Chondrocyte (in vitro differentiated cells): Measurements from ENCODE around the gene MEIS2. TPM values are rescaled to one million over a fixed set of nuclear protein-coding genes. Genes with fewer than 3 reads are reported as not detected.

ENCODE experiments used
- DNase-seq: peaks from one replicate; pipeline ENCODE4 v3.0.0; 2021; ENCODE audit warnings: mixed read lengths, low spot score
- H3K27ac Mint-ChIP-seq: one replicate; pipeline ENCODE4 v1.8.0; 2021; ENCODE audit warnings: mild to moderate bottlenecking, moderate library complexity, mixed read lengths; ENCODE audit not compliant: unreplicated experiment
- H3K27me3 Mint-ChIP-seq: 2 replicates; pipeline ENCODE4 v1.8.0; 2021; ENCODE audit warnings: low read depth, mixed read lengths
- H3K36me3 Mint-ChIP-seq: 2 replicates; pipeline ENCODE4 v1.8.0; 2021; ENCODE audit warnings: low read depth, mixed read lengths
- H3K4me1 Mint-ChIP-seq: 2 replicates; pipeline ENCODE4 v1.8.0; 2021; ENCODE audit warnings: low read depth, mild to moderate bottlenecking, mixed read lengths
- H3K4me3 Mint-ChIP-seq: one replicate; pipeline ENCODE4 v1.8.0; 2021; ENCODE audit warnings: mild to moderate bottlenecking, moderate library complexity, mixed read lengths; ENCODE audit not compliant: unreplicated experiment
- H3K9me3 Mint-ChIP-seq: 2 replicates; pipeline ENCODE4 v1.8.0; 2021; ENCODE audit warnings: low read depth, mixed read lengths
- CTCF ChIP-seq: fragments of 200-600 bp; sonication (generic); IDR thresholded peaks from 2 replicates; pipeline ENCODE4 v1.5.0; 2021; ENCODE audit warnings: antibody characterized with exemption, mild to moderate bottlenecking, moderate library complexity
- total RNA-seq: library from RNA; stranded (reverse); gene quantifications from 3 replicates; pipeline ENCODE4 v1.2.1, GENCODE V29; 2021

MEIS2 gene
- total RNA-seq, 1 donor from 2014 or later = 28.3 TPM

GRCh38 chr15:36877796-36878683, 222.3 kb downstream of the MEIS2 start:
- peaks cover 23% of the 10 kb centered on the region for H3K4me1 Mint-ChIP-seq
- peak overlapping the region; percentile 44 for H3K4me3 Mint-ChIP-seq
- no peaks in the 10 kb centered on the region for H3K9me3 Mint-ChIP-seq
- DNase-seq = no peak
- peak overlapping the region; percentile 54 for H3K27ac Mint-ChIP-seq
- peaks cover 59% of the 10 kb centered on the region for H3K27me3 Mint-ChIP-seq
- H3K36me3 Mint-ChIP-seq = peaks cover 4% of the 10 kb centered on the region
- TF ChIP-seq CTCF = no peak

- peaks cover 16% of the 10 kb centered on the region for H3K4me1 Mint-ChIP-seq
- H3K27me3 Mint-ChIP-seq = peaks cover 51% of the 10 kb centered on the region
- DNase-seq = no peak
- no peak for TF ChIP-seq CTCF
- no peaks in the 10 kb centered on the region for H3K9me3 Mint-ChIP-seq
- H3K36me3 Mint-ChIP-seq = peaks cover 3% of the 10 kb centered on the region
- H3K4me3 Mint-ChIP-seq = no peak overlapping the region
- no peak overlapping the region for H3K27ac Mint-ChIP-seq
These were observed 223.1 kb downstream of the MEIS2 start for GRCh38 chr15:36877294-36877693.

GRCh38 chr15:36875740-36876334, 224.5 kb downstream of the MEIS2 start:
- Mint-ChIP-seq H3K36me3 (peaks cover 3% of the 10 kb centered on the region), H3K4me1 (peaks cover 15% of the 10 kb centered on the region), H3K27ac (no peak overlapping the region), H3K27me3 (peaks cover 38% of the 10 kb centered on the region), H3K9me3 (no peaks in the 10 kb centered on the region), H3K4me3 (no peak overlapping the region)
- DNase-seq = no peak
- TF ChIP-seq CTCF = no peak

GRCh38 chr15:36874930-36875329, 225.4 kb downstream of the MEIS2 start:
- DNase-seq = no peak
- Mint-ChIP-seq H3K27me3 (peaks cover 32% of the 10 kb centered on the region), H3K36me3 (peaks cover 3% of the 10 kb centered on the region), H3K4me1 (peaks cover 10% of the 10 kb centered on the region), H3K27ac (no peak overlapping the region), H3K9me3 (no peaks in the 10 kb centered on the region), H3K4me3 (no peak overlapping the region)
- no peak for TF ChIP-seq CTCF

GRCh38 chr15:36867436-36867835, 232.9 kb downstream of the MEIS2 start:
- TF ChIP-seq CTCF = no peak
- Mint-ChIP-seq H3K27ac (no peak overlapping the region), H3K4me1 (no peaks in the 10 kb centered on the region), H3K4me3 (no peak overlapping the region), H3K36me3 (no peaks in the 10 kb centered on the region), H3K9me3 (no peaks in the 10 kb centered on the region), H3K27me3 (no peaks in the 10 kb centered on the region)
- no peak for DNase-seq
